T-helper 2 cell treated with Interferon-gamma antibody and Interleukin-4, amounts not matched to agents 100 ng/mL and 5 ng/mL, for 36 hours (primary cell): ENCODE results near the gene GSKIP. TPM values are rescaled to one million over a fixed set of nuclear protein-coding genes. Genes with fewer than 3 reads are reported as not detected.
"Not testable (repeated sequence)": the region's sequence is repeated elsewhere in the genome, so short reads cannot be mapped to it uniquely, and the experiment has no call there.

Experiments
- intact Hi-C: fragments of 100-400 bp; cut with micrococcal nuclease; formaldehyde crosslinking; loops from one replicate; pipeline ENCODE4 v1.15.1; 2023
- total RNA-seq: library from RNA; stranded (reverse); gene quantifications from 2 replicates; pipeline ENCODE4 v1.2.3, GENCODE V29; 2022

GSKIP gene, protein sequence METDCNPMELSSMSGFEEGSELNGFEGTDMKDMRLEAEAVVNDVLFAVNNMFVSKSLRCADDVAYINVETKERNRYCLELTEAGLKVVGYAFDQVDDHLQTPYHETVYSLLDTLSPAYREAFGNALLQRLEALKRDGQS
- total RNA-seq = 18.7 and 19.1 TPM in 2 replicates

DNA sequence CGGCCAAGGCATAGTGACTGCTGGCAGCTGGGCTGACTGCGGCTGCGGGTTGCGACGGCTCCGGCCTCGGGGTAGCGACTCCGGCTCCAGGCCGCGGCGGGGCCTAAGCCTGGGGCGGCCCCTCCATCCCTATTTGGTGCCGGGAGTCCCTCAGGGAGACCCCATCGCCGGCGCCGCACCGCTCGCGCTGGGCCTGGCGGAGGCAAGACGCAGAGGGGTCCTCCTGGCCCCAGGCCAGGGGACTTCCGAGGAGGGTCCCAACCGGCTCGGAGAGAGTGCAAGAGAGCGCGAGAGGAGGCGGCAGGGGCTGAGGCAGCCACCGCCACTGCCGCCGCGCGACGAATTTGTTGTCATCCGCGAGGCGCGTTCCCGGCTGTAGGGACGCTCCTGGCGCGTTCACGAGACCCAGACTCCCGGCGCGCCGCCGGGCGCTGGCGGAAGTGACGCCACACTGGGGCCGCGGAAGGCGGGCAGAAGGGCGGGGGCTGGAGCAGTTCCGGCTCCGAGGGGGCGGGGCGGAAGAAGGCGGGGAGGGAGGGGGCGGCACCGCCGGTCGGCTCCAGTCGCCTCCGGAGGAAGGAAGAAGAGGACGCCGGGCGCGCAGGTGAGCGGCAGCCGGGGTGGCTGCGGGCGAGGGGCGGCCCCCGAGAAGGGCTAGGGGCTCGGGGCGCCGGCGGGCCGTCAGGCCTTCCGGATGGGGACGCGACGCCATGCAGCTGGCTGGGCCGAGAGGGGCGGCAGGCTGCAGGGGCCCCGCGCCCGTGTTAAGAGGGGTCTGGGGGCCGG lies at the start of gene GSKIP, which contains the start of gene ATG2B:
GSKIP (plus strand) TSS at position 562 of the 786 bp plus-strand sequence. CDS start 18,722 bp downstream, outside the sequence.
ATG2B (minus strand) TSS at position 377 of the 786 bp plus-strand sequence; CDS start at position 12, 365 bp downstream.
- intact Hi-C loops = loop anchor here (1.0 to 5.0 kb wide), 5 partner anchors 28 to 1206 kb away; partner anchors contain the start of genes DICER1 and PAPOLA

GRCh38 chr14:96316087-96316486 lies 47.2 kb upstream of the GSKIP start:
- intact Hi-C loops = no loop called here

- intact Hi-C loops = no loop called here
These were observed 44.5 kb upstream of the GSKIP start for GRCh38 chr14:96318836-96319235.

GRCh38 chr14:96320605-96321004 lies 42.7 kb upstream of the GSKIP start:
- intact Hi-C loops = no loop called here

DNA sequence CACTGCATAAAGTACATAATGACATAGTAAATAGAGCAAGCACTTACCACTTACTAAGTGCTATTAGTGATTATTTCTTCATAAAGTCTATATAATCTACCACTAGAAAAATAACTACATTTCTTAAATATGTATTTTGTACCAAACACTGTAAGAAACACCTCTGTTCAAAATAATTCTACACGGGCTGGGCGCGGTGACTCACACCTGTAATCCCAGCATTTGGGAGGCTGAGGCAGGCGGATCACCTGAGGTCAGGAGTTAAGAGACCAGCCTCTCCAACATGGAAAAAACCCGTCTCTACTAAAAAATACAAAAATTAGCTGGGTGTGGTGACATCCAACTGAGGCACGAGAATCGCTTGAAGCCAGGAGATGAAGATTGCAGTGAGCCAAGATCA lies 39.1 kb upstream of the GSKIP start:
- intact Hi-C loops = no loop called here

DNA sequence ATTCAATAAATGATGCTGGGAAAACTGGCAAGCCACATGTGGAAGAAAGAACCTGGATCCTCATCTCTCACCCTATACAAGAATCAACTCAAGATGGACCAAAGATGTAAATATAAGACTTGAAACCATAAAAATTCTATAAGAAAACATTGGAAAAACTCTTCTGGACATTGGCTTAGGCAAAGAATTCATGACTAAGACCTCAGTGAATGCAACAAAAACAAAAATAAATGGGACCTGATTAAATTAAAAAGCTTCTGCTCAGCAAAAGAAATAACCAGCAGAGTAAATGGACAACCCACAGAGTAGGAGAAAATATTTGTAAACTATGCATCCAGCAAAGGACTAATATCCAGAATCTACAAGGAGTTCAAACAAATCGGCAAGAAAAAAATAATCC lies 24.8 kb upstream of the GSKIP start:
- intact Hi-C loops = no loop called here

DNA sequence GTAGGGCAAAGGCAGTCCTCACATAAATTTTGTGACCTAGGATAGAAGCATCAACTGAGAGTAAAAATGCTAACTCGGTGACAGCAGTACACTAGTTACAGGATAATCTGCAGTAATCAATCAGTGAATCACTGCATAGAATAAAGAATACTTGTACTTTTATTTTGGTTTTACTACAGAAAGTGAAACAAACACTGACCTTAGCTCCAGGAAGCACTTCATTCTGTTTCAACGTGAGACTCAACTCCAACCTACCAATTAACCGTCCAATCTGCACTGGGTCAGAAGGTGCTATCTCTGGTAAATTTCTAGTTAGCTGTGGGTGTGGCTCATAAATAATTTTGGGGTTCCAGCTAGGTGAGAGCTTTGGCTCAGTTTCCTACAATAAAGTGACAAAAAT lies 22.0 kb upstream of the GSKIP start:
- intact Hi-C loops = no loop called here

DNA sequence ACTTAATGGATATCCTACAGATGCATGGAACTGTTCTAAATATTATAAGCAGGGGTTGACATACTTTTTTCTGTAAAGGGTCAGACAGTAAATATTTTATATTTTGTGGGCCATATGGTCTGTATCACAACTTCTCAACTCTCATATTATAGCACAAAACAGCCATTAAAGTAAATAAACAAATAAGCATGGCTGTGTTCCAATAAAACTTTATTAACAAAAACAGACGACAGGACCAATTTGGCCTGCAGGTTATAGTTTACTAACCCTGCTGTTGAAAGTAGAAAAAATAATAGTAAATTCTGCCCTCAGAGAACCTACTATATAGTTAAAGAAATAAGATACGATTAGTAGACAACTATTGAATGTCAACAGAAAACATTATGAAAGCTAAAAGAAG lies 17.7 kb upstream of the GSKIP start:
- intact Hi-C loops = no loop called here

GRCh38 chr14:96347957-96348356 lies 15.4 kb upstream of the GSKIP start:
- intact Hi-C loops = not testable (repeated sequence)

DNA sequence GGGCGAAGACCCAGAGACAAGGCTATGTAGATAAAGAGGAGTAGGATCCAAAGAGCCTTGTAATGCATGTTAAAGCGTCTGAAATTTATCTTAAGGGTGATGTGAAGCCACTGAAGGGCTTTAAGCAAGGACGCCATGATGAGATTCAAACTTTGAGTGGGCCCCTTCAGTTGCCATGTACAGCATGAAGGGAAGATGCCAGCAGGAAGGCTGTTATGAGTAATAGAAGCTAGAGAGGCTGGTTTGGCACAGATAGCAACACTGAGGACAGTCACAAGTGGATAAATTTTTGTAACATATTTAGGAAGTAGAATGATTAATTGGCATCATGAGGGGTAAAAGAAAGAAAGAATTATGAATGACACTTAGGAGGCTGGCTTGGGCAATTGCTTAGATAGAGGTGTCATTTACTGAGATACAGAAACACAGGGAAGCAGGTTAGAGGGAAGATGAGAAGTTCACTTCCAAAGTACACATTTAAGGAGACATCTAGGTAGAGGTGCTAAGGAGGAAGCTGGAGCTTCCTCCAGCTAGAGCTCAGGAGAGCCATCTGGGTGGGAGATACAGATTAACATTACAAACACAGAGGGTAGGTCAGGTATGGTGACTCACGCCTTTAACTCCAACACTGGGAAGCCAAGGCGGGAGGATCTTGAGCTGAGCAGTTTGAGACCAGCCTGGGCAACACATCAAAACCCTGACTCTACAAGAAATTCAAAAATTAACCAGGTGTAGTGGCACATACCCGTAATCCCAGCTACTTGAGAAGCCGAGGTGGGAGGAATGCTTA lies 13.8 kb upstream of the GSKIP start:
- intact Hi-C loops = no loop called here

DNA sequence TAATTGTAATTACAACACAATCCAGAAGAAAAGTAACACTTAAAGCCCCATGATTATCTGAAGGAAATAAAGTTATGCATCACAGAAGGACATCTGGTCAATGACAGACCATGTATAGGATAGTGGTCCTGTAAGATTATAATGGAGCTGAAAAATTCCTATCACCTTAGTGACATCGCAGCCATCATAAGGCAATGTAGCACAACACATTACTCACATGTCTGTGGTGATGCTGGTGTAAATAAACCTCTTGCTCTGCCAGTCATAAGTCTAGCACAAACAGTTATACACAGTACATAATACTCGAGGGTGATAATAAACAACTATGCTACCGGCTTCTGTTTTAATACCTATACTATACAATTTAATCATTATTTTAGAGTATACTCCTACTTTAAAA lies 11.3 kb upstream of the GSKIP start:
- intact Hi-C loops = no loop called here

DNA sequence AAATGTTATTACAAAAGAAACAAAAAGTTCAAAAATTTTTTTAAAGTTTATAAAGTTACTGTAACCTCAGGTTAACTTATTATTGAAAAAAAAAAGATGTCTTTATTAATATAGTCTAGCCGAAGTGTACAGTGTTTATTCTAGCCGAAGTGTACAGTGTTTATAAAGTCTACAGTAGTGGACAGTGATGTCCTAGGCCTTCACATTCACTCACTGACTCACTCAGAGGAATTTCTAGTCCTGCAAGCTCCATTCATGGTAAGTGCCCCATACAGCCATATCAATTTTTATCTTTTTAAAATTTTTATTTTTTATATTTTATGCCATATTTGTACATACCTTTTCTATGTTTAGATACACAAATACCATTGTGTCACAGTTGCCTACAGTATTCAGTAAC lies 10.6 kb upstream of the GSKIP start:
- intact Hi-C loops = no loop called here

- intact Hi-C loops = no loop called here
These were observed 9.1 kb upstream of the GSKIP start for GRCh38 chr14:96354246-96354645.

DNA sequence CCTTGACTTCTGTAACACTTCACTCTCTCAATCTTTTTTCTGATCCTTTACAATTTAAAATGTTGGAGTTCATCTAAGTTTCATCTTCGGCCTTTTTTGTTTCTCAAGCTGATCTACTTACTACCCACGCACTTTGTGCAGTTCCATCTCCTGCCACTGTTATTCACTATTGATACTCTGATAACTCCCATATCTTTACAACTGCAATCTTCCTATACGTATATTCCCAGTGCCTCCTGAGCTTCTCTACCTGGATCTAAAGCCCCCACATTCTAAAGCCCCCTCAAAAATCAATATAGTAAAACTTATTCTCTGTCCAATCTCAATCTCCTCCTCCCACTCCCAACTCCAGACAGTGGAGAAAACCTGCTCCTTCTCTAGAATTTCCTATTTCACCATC lies 6.1 kb upstream of the GSKIP start:
- intact Hi-C loops = no loop called here

GRCh38 chr14:96359959-96360358 lies 3.4 kb upstream of the GSKIP start:
- intact Hi-C loops = loop anchor here (5.0 kb wide), 2 partner anchors 828 to 1203 kb away; partner anchors contain the start of gene DICER1

GRCh38 chr14:96362071-96362964 lies 1.0 kb upstream of the GSKIP start:
- intact Hi-C loops = loop anchor here (5.0 kb wide), 2 partner anchors 830 to 1205 kb away; partner anchors contain the start of gene DICER1

DNA sequence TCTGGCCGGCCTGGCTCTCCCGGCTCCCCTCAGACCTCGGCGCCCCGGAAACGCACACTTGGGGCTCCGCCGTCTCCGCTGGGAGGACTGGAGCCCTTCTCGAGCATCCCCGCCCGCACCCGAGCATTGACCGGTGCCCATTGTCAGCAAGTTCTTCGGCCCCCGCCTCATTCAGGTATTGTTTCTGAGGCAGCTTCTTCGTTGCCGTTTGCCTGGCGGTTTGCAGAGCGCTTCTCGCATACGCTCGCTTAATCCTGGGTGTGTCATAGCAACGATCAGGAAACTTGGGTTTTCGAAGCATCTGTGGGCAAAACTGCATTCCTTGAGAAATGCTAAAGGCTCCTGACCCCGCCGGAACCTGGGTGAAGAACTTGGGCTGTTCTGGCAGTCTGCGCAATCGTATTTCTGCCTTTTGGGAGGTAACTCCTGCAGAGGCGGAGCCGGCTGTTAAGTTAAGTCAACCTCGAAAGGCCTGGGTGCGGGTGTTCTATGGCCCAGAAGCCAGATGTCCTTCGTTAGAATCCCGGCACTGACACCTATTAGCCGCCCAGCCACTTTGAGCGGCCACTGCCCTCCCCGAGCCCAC lies 518 bp downstream of the GSKIP start:
- intact Hi-C loops = loop anchor here (1.0 to 5.0 kb wide), 5 partner anchors 27 to 1207 kb away; partner anchors contain the start of genes DICER1 and PAPOLA

- intact Hi-C loops = loop anchor here (5.0 kb wide), 2 partner anchors 833 to 1208 kb away; partner anchors contain the start of gene DICER1
These were observed 1.6 kb downstream of the GSKIP start for GRCh38 chr14:96364962-96365361.

DNA sequence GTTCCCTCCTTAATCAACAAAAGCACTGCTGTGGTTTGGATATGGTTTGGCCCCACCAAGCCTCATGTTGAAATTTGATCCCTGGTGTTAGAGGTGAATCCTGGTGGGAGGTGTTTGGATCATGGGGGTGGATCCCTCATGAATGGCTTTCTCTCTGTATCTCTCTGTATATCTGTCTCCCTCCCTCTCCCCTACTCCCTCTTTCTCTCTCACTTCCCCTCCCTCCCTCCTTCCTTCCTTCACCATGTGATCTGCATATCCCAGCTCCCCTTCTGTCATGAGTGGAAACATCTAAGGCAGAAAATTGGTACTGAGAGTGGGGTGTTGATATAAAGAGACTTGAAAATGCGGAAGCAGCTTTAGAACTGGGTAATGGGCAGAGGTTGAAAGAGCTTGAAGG lies 5.2 kb downstream of the GSKIP start:
- intact Hi-C loops = no loop called here

GRCh38 chr14:96370528-96370927 lies 7.2 kb downstream of the GSKIP start:
- intact Hi-C loops = no loop called here
